ENCODE measurements around the gene BANF1. TPM values are rescaled to one million over a fixed set of nuclear protein-coding genes. Genes with fewer than 3 reads are reported as not detected.

BANF1 gene
- total RNA-seq, 4 donors from 2014 or later = 66.9 to 86.7 (median 78.3) TPM

DNA sequence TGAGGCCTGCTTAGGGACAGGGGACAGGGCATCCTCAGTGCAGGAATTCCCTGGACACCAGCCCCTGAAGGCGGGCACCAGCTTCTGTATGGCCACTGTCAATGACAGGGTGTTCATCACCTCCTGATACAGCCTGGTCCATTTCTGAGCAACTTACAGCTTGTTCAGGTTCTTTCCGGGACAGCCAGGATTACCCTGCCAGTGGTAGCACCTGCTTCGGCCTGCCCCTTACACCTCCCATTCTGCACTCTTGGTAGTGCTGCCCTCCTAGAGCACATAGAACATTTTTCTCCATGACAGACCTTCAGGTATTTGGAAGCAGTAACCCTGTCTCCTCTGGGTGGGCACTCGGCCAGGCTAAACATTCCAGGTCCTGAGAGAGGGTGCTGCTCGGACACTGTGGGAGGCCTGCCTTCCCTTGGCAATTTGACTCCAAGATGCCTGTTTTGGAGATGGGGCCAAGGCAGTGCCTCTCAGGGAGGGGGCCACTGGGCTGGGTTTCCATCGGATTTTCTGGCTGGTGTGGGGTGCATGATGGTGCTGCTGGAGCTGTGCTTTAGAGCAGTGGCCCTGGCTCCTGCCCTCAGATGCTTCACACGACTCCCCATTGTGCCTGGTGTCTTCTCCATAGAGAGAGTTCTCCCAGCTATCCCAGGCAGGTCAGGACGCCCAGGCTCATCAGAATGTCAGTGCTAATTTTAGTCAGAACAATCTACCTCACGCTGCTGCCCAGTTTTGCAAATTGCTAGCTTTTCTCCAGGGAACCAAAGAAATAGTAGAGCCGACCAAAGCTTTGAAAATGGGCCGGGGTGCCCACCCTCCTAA, 45.5 kb downstream of the BANF1 start:
- WGBS, 2 donors = 28 to 35% methylated on average over 10 to 11 of the region's 11 CpGs
- Histone ChIP-seq H3K4me3 (replicated peaks in 1 of 3) (peak overlapping the region in 1 of 3 donors; percentile 47), H3K9me3 (no peaks in the 10 kb centered on the region), H3K36me3 (peaks cover 0 to 5% of the 10 kb centered on the region in 2 donors), H3K4me1 (peaks cover 64 to 68% of the 10 kb centered on the region in 2 donors), H3K27me3 (no peaks in the 10 kb centered on the region), H3K27ac (peak overlapping the region; percentile 86 to 96 (median 95))
- TF ChIP-seq POLR2A (IDR thresholded peaks at IDR 0.05) = peak in 1 of 2 donors; percentile 56
- TF ChIP-seq, protein P1, sequence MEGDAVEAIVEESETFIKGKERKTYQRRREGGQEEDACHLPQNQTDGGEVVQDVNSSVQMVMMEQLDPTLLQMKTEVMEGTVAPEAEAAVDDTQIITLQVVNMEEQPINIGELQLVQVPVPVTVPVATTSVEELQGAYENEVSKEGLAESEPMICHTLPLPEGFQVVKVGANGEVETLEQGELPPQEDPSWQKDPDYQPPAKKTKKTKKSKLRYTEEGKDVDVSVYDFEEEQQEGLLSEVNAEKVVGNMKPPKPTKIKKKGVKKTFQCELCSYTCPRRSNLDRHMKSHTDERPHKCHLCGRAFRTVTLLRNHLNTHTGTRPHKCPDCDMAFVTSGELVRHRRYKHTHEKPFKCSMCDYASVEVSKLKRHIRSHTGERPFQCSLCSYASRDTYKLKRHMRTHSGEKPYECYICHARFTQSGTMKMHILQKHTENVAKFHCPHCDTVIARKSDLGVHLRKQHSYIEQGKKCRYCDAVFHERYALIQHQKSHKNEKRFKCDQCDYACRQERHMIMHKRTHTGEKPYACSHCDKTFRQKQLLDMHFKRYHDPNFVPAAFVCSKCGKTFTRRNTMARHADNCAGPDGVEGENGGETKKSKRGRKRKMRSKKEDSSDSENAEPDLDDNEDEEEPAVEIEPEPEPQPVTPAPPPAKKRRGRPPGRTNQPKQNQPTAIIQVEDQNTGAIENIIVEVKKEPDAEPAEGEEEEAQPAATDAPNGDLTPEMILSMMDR (IDR thresholded peaks at IDR 0.05) = no peak
- DNase-seq = peak; percentile 97 to 98
- intact Hi-C loops (cut with DNase I) = no loop called here

DNA sequence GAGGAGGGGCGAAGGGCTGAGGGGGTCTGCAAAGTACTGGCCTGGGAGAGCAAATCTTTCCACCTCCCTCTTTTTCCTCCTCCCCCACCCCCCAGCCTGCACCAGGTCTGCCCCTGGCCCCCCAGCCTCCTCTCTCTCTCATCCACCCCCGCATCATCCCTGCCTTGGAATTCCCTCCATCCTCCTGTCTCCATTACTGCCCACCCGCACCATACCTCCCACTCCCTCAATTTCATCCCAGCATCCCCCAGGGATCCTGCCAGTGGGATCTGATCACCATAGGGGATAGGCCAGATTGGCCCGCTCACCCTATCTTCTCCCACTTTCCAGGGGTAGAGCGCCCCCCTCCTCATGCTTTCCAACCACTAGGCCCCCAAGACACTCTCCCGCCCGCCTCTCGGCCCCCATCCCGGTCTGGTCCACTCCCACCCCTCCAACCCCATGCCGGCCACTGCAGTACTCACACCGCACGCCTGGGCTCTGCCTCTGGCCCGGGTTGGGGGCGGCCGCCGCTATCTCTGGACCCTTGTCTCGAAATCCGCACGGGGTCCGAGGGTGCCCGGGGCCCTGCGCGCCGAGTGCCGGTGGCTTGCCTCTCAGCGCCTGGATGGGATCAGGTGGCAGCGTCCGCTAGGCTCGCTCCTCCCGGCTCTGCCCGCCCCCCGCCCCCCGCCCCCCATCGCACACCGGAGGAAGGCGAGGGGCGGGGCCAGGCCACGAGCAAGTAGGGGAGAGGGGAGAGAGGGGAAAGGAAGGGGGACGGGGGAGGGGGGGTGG, 46.4 kb downstream of the BANF1 start, which contains the start of gene GAL3ST3:
Gene GAL3ST3, minus strand, starts transcription at position 615 of the 777 bp plus-strand sequence. CDS start 3,746 bp downstream, outside the sequence.
- no peaks in the 10 kb centered on the region for H3K36me3 ChIP-seq
- intact Hi-C loops (cut with DNase I) = no loop called here
- peak within 1 kb of the TSS; percentile 86 to 96 (median 95) for H3K27ac ChIP-seq
- no peaks in the 10 kb centered on the region for H3K27me3 ChIP-seq
- H3K4me1 ChIP-seq = peaks cover 70 to 78% of the 10 kb centered on the region in 2 donors
- H3K4me3 ChIP-seq (replicated peaks in 1 of 3) = peak within 1 kb of the TSS in 2 of 3 donors; percentile 47 to 72
- TF ChIP-seq, protein P1 (IDR thresholded peaks at IDR 0.05) = no peak
- peak in 1 of 2 donors; percentile 60 for TF ChIP-seq POLR2A (IDR thresholded peaks at IDR 0.05)
- DNase-seq = peak; percentile 66 to 70
- H3K9me3 ChIP-seq = no peaks in the 10 kb centered on the region
- 14 to 23% methylated on average over 12 to 18 of the region's 39 CpGs for WGBS, 2 donors

DNA sequence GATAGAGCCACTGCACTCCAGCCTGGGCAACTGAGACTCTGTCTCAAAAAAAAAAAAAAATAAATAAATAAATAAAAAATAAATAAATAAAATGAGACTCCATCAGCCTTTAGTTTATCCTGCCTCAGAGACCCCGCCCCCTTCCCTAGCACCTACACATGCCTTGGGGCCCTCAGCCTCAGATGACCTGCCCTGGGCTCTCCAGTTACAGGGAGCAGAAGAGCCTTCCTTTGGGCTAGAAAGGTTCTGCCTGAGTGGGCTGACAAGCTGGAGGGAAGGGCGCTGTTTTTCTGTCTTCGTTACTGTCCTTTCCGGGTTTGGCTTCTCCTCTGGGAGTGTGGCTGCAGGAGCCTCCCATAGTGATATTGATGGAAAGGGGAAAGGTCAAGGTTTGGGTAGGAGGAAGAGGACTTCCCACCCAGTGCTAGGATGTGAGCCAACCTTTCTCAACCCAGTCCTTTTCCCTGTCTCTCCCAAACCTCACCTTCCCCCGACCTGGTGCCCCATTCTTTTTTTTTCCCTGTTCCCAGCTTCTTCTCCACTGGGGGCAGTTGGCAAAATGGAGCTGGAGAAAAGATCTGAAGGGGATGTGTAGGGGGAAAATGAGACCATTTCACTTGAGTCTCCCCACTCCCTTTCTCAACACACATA, 48.4 kb downstream of the BANF1 start:
- no peaks in the 10 kb centered on the region for H3K27me3 ChIP-seq
- H3K9me3 ChIP-seq = no peaks in the 10 kb centered on the region
- no peak for TF ChIP-seq POLR2A (IDR thresholded peaks at IDR 0.05)
- TF ChIP-seq, protein P1 (IDR thresholded peaks at IDR 0.05) = no peak
- H3K4me1 ChIP-seq = peaks cover 61 to 68% of the 10 kb centered on the region in 2 donors
- WGBS, 2 donors = 51 to 57% methylated on average over 5 of the region's 5 CpGs
- H3K36me3 ChIP-seq = peaks cover 12 to 13% of the 10 kb centered on the region in 2 donors
- H3K4me3 ChIP-seq (replicated peaks in 1 of 3) = no peak overlapping the region
- peak; percentile 57 to 66 for DNase-seq
- peak overlapping the region; percentile 86 to 96 (median 95) for H3K27ac ChIP-seq
- intact Hi-C loops (cut with DNase I) = no loop called here

DNA sequence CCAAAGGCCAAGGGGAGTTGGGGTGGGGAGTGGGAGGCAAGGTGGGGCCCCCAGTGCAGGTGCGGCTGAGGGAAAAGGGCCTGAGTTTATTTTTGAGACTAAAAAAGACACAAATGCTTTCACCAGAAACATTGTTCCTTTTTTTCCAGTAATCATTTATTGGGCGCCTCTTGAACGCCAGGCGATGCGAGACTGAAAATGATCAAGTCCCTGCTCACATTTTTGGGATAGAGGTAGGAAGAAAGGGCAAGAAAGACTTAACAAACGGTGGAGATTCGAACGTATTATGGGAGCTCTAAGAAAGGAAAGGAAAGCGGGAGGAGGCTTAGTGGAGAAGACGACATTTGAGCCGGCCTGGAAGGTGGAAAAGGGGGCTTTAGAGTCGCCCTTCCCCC, 49.1 kb downstream of the BANF1 start:
- Histone ChIP-seq H3K27ac (peak overlapping the region; percentile 86 to 96 (median 95)), H3K4me3 (replicated peaks in 1 of 3) (peak overlapping the region; percentile 25 to 57 (median 44)), H3K4me1 (peaks cover 55 to 62% of the 10 kb centered on the region in 2 donors), H3K27me3 (no peaks in the 10 kb centered on the region), H3K36me3 (peaks cover 16% of the 10 kb centered on the region in 2 donors), H3K9me3 (no peaks in the 10 kb centered on the region)
- no peak for TF ChIP-seq POLR2A (IDR thresholded peaks at IDR 0.05)
- TF ChIP-seq, protein P1 (IDR thresholded peaks at IDR 0.05) = peak in 1 of 6 experiments; percentile 2
- intact Hi-C loops (cut with DNase I) = no loop called here
- WGBS, 2 donors = 13 to 16% methylated on average over 12 of the region's 12 CpGs
- DNase-seq = peak; percentile 53 to 60
